ENCODE data around the gene CHM. TPM values are rescaled to one million over a fixed set of nuclear protein-coding genes. Genes with fewer than 3 reads are reported as not detected.

CHM gene
- total RNA-seq, result 10 to 100 TPM in 1 of 2 experiments, 1 to 10 TPM in 1; 9.2 to 11.6 TPM

- Mint-ChIP-seq H3K27ac (no peak within 1 kb of the TSS), H3K27me3 (peaks cover 2% of the 10 kb centered on the region), H3K4me1 (ENCODE audit: low read depth) (peaks cover 7% of the 10 kb centered on the region), H3K36me3 (ENCODE audit: low read depth) (peaks cover 2% of the 10 kb centered on the region), H3K9me3 (no peaks in the 10 kb centered on the region), H3K4me3 (no peak within 1 kb of the TSS)
- no peak for TF ChIP-seq CTCF (IDR thresholded peaks at IDR 0.05)
- ATAC-seq (peak; percentile 94), DNase-seq (peak; percentile 69)
- CTCF ChIA-PET, result no interaction called here
- POLR2A ChIA-PET, result interaction anchor here (0.8 kb wide), 1 partner anchor 9 kb away, joined by 3 read pairs; no protein-coding TSS in a partner anchor
- intact Hi-C loops (cut with micrococcal nuclease), result no loop called here
Measured at GRCh38 chrX:86047174-86047935, at the start of gene CHM. Gene CHM, minus strand, starts transcription at chrX:86047558. Its CDS starts 26 bp downstream, at chrX:86047532.

- intact Hi-C loops (cut with micrococcal nuclease), result no loop called here
- no peak for ATAC-seq
- ChIA-PET CTCF (no interaction called here), POLR2A (no interaction called here)
- DNase-seq, result no peak
- H3K9me3 Mint-ChIP-seq, result no peaks in the 10 kb centered on the region
- no peak for TF ChIP-seq CTCF (IDR thresholded peaks at IDR 0.05)
- H3K27ac Mint-ChIP-seq, result no peak overlapping the region
- no peaks in the 10 kb centered on the region for H3K4me1 Mint-ChIP-seq (ENCODE audit: low read depth)
- H3K4me3 Mint-ChIP-seq, result no peak overlapping the region
- H3K27me3 Mint-ChIP-seq, result peaks cover 6% of the 10 kb centered on the region
- H3K36me3 Mint-ChIP-seq (ENCODE audit: low read depth), result no peaks in the 10 kb centered on the region
Measured at GRCh38 chrX:86078650-86079049, 31.3 kb upstream of the CHM start.

GRCh38 chrX:86066998-86067397 is 19.6 kb upstream of the CHM start:
- ChIA-PET POLR2A (no interaction called here), CTCF (interaction anchor here (1.0 kb wide), 1 partner anchor 67 kb away, joined by 3 read pairs; no protein-coding TSS in a partner anchor)
- H3K4me1 Mint-ChIP-seq (ENCODE audit: low read depth), result no peaks in the 10 kb centered on the region
- ATAC-seq (no peak), DNase-seq (no peak)
- H3K27me3 Mint-ChIP-seq, result no peaks in the 10 kb centered on the region
- H3K9me3 Mint-ChIP-seq, result no peaks in the 10 kb centered on the region
- no peaks in the 10 kb centered on the region for H3K36me3 Mint-ChIP-seq (ENCODE audit: low read depth)
- H3K27ac Mint-ChIP-seq, result no peak overlapping the region
- no peak overlapping the region for H3K4me3 Mint-ChIP-seq
- intact Hi-C loops (cut with micrococcal nuclease), result no loop called here
- TF ChIP-seq CTCF (IDR thresholded peaks at IDR 0.05), result no peak

GRCh38 chrX:86061407-86061806 is 14.0 kb upstream of the CHM start:
- Mint-ChIP-seq H3K36me3 (ENCODE audit: low read depth) (no peaks in the 10 kb centered on the region), H3K4me3 (no peak overlapping the region), H3K27ac (no peak overlapping the region), H3K4me1 (ENCODE audit: low read depth) (no peaks in the 10 kb centered on the region), H3K27me3 (peaks cover 2% of the 10 kb centered on the region), H3K9me3 (no peaks in the 10 kb centered on the region)
- DNase-seq (no peak), ATAC-seq (no peak)
- TF ChIP-seq CTCF (IDR thresholded peaks at IDR 0.05), result no peak
- CTCF ChIA-PET, result no interaction called here
- POLR2A ChIA-PET, result no interaction called here
- intact Hi-C loops (cut with micrococcal nuclease), result no loop called here

- Mint-ChIP-seq H3K27ac (no peak overlapping the region), H3K4me1 (ENCODE audit: low read depth) (peaks cover 3% of the 10 kb centered on the region), H3K36me3 (ENCODE audit: low read depth) (no peaks in the 10 kb centered on the region), H3K9me3 (no peaks in the 10 kb centered on the region), H3K4me3 (no peak overlapping the region), H3K27me3 (peaks cover 2% of the 10 kb centered on the region)
- ChIA-PET CTCF (no interaction called here), POLR2A (no interaction called here)
- TF ChIP-seq CTCF (IDR thresholded peaks at IDR 0.05), result no peak
- DNase-seq, result no peak
- intact Hi-C loops (cut with micrococcal nuclease), result no loop called here
- ATAC-seq, result no peak
Measured at GRCh38 chrX:86051741-86052140, 4.4 kb upstream of the CHM start.

Data from activated CD8-positive, alpha-beta T cell treated with anti-CD3 and anti-CD28 coated beads for 36 hours (primary cell).